Measurements from ENCODE around the gene LRRN4CL.
"Not testable (repeated sequence)": the region's sequence is repeated elsewhere in the genome, so short reads cannot be mapped to it uniquely, and the experiment has no call there.

LRRN4CL gene

DNA sequence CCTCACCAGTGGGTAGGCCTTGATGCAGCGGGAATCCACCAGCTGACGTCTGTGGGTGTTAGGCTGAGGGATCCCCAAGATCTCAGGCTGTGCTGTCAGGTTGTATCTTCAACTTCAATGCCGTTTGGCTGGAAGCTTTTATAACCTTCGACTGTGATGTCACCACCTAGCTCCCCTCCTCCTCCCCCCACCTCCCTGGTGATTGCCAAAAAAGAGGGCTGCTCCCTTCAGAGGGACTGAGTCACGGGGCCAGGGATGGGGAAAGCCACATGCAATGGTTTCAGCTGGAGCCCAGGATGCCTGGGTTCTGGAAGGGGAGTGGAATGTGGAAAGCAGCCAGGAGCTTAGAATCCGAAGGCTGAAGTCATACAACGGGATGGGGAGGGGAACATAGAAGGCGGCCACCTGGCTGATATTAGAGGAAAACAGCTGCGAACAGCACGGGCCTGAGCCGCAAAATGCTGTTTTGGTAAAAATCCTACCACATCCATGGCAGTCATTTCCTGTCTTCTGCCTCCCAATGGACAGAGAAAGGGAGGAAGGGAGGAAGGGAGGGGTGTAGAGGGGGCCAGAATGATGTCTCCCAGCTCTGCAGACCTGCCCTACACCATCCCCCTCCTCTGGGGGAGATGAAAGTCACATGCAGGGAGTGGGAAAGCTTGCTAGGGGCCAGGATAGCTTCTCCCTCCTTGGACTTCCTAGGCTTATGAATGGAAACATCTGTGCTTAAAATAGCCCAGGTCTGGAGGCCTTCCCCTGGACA is at the start of gene LRRN4CL:
Gene LRRN4CL, minus strand, starts transcription at position 110 of the 763 bp plus-strand sequence. CDS start 1,022 bp downstream, outside the sequence.
- no peak for DNase-seq (ENCODE audit: low read depth in 2 of 2, low spot score in 1 of 2)

DNA sequence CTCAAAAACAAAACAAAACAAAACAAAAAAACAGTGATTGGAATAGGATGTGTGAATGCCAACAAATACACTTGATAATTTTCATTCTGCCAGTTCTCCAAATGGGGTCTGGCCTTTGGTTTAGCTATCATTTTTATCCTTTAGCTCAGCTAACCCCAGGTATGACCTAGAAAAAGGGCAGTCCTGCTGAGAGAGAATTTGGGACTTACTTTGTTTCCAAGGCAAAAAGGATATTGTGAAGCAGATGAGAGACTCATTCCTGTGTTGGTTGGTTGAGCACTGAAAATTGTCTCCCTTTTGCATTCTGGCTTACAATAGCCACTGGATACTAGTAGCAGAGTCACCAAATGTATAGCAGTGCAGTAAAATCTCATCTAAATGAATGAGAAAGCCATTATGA is 47.9 kb upstream of the LRRN4CL start:
- DNase-seq (ENCODE audit: low read depth in 2 of 2, low spot score in 1 of 2), result no peak

DNA sequence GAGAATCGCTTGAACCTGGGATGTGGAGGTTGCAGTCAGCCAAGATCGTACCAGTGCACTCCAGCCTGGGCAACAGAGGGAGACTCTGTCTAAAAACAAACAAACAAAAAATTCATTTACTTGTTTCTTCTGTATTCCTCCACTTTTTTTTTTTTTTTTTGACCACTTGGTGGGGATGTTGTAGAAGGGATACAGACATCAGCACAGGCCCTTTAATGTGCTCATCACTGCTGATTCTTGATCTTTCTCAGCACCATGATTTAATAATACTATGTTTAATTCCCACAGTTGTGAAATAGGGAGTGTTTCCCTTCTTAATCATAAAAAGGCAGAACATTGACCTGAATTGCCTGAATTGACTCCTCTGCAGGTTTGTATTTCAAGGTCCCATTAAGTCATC is 43.5 kb upstream of the LRRN4CL start:
- DNase-seq (ENCODE audit: low read depth in 2 of 2, low spot score in 1 of 2), result no peak

DNA sequence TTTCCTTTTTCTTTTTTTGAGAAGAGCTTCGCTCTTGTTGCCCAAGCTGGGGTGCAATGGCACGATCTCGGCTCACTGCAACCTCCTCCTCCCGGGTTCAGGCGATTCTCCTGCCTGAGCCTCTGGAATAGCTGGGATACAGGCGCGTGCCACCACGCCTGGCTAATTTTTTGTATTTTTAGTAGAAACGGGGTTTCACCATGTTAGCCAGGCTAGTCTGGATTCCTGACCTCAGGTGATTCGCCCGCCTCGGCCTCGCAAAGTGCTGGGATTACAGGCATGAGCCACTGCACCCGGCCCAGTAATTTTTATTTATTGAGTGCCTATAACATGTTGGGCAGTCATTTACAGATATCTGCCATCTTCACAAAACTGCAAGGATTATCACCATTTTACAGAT is 40.7 kb upstream of the LRRN4CL start:
- not testable (repeated sequence) for DNase-seq (ENCODE audit: low read depth in 2 of 2, low spot score in 1 of 2)

DNA sequence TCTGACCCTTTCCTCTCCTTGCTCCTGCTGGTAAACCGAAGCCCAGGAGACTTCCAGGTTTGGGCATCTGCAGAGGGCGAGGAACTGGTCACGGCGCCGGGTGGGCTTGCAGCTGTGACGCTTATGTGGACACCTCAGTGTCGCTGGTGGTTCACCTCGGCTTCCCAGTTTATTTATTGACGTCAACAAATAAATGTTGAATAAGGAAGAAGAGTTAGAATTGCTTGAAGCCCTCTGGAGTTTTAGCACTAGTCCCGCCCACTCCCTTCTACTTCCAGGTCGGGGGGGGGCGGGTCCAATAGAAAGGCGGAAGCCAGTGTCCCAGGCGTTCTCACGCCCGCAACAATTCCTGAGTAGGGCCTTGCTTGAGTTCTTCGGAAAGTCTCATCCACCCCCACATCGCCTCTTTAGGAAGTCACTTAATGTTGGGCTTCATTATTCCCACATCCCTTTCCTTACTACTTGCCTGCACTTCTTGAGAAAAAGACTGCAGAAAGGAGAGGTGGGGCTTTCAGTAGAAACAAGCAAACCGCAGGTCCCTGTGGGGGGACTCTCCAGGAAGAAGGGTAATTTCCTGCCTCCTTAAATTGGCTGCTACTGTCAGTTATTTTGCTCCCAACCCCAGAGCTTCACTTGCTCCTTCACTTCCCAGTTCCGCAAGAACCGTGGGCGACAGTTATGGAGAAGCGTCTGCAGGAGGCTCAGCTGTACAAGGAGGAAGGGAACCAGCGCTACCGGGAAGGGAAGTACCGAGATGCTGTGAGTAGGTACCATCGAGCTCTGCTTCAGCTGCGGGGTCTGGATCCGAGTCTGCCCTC is 39.0 kb upstream of the LRRN4CL start, which contains the start of gene TTC9C:
Gene TTC9C, plus strand, starts transcription at position 316 of the 818 bp plus-strand sequence. Its CDS starts 363 bp downstream, at position 679.
- DNase-seq (ENCODE audit: low read depth in 2 of 2, low spot score in 1 of 2), result peak; percentile 60 to 76

DNA sequence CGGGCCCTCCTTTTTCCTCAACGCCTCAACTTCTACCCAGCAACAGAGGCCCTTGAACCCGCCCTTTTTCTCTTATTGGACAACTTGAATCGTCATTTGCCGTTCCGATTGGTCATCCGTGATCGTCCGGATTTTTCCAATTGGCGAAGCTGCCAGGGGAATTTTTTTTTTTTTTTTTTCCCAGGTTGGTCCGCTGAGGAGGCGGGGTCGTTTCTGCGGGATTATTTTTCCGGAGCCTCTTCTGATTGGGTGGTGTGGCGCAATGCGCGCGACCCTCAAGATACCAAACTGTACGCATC is 38.5 kb upstream of the LRRN4CL start:
- DNase-seq (ENCODE audit: low read depth in 2 of 2, low spot score in 1 of 2), result peak; percentile 49 to 63

DNA sequence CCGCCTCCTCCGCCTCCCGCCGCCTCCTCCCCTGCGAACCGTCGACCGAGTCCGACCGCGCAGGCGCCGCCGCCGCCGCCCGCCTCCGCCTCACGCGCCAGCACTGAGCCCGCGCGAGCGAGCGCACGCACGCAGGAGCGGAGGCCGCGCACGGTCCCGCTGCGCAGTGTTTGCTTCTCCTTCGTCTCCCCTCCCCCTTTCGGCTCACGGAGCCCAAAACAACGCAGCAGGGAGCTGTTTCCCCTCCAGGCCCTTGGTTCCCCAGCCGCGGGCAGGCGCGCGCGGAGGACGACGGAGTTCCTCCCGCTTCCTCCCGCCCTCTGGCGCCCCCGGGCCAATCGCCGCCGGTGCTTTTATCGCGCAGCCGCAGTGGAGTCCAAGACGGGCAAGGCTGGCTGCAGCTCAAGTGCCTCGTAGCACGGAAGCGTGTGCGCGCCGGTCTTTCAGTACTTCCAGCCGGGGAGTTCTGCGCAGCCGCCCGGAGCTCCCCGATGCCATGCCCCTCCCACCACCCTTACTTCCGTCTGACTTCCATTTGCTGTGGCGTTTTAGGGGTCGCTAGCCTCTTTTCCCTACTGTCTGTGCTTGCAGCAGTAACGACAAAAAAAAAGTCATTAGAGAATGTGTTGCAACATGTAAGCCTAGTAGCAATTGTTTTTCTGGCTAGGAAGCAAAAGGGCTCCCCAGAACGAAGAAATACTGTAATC is 38.0 kb upstream of the LRRN4CL start, which contains the start of gene HNRNPUL2:
Gene HNRNPUL2, minus strand, starts transcription at position 293 of the 707 bp plus-strand sequence. CDS start 301 bp downstream, outside the sequence.
- peak; percentile 93 to 97 for DNase-seq (ENCODE audit: low read depth in 2 of 2, low spot score in 1 of 2)

DNA sequence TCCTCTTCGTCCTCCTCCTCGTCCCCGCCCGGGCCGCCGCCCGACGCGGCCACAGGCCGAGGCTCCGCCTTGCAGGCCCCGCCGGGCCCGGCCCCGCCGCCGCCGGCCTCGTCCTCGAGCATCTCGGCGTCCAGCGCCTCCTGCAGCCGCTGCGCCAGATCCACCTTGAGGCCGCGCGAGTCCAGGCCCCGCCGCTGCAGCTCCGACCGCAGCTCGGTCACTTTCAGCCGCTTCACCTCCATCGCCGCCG is 37.5 kb upstream of the LRRN4CL start:
- no peak for DNase-seq (ENCODE audit: low read depth in 2 of 2, low spot score in 1 of 2)

DNA sequence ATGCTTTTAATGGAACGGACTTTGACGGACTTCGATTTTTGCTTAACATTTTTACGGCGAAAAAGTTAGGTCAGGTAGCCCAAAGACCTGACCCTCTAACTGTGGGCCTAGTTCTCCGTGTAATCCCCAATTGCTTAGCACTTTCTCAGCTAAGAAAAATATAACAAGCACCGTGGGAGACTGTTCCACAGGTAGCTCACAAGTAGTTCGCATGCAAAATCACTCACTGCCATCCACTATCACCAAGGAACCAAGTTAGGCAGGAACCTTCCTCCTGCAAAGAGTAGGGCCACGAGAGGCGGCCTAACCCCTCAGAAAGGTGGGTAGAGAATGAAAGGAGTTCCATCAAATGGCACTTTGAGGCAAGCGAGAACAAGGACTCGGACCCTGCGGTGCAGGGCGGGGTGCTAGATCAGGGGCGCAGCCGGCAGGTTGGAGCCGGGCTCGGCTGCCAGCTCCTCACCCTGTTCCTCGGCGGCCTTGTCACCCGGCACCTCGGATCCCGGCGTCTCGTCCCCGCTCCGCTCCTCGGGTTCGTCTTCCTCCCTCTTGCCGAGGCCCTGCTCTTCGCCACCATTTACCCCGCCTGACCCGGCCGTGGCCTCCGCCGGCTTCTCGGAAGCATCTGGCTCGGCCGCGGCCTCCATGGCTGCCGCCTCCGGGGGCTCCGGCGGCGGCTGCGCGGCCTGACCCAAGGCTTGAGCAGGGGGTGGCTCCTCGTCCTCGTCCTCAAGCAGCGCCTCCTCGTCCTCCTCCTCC is 37.0 kb upstream of the LRRN4CL start:
- DNase-seq (ENCODE audit: low read depth in 2 of 2, low spot score in 1 of 2), result no peak

DNA sequence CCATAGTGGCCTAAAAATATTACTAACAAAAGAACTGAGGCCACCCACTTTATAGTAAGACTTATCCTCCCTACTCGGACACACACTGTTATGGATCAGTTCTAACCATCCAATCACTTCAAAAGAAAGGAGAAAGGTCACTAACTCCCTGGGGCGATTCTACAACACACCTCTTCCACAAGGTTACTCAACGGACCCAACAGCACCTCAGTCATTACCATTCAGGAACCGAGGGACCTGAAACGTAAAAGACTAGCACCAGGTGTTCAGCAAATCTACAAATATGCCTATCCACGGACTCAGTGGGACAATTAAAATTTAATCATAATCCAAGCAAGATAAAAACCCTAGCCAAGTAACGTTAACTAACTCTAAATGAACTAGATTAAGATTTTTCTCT is 36.3 kb upstream of the LRRN4CL start:
- DNase-seq (ENCODE audit: low read depth in 2 of 2, low spot score in 1 of 2), result no peak

DNA sequence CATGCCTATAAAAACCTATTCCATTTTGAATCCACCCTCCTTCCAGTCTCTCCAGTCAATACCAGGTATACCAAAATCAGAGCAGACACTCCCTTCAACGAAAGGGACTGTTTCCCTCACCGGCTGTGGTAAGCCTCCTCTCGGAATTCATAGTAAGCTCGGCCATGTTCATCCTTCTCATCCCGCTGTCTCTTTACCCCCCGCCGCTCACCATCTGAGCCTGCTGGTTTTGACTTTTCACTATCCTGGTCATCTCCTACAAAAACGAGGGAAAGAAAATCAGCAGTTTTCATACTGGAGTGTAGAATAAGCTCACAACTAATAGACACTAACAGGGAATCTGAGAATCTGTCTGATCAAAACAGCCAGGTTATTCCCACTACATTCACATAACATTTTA is 34.8 kb upstream of the LRRN4CL start:
- no peak for DNase-seq (ENCODE audit: low read depth in 2 of 2, low spot score in 1 of 2)

DNA sequence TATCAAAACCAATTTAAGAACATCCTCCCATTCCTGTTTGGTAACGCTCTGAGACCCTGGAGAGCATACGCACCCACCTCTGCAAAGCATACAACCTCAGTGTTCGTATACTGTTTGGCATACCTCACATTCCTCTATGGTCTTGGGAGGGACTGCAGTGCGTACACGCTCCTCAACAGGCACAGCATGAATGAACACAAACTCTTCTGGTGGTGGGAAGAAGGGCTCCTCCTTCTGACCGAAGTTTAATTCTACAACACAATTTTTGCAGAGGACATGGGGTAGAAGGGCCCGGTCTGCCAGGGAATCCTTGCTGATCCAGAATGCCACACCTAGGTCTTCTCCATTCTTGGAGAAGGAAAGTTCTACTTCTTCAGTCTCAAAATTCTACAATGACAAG is 32.7 kb upstream of the LRRN4CL start:
- no peak for DNase-seq (ENCODE audit: low read depth in 2 of 2, low spot score in 1 of 2)

DNA sequence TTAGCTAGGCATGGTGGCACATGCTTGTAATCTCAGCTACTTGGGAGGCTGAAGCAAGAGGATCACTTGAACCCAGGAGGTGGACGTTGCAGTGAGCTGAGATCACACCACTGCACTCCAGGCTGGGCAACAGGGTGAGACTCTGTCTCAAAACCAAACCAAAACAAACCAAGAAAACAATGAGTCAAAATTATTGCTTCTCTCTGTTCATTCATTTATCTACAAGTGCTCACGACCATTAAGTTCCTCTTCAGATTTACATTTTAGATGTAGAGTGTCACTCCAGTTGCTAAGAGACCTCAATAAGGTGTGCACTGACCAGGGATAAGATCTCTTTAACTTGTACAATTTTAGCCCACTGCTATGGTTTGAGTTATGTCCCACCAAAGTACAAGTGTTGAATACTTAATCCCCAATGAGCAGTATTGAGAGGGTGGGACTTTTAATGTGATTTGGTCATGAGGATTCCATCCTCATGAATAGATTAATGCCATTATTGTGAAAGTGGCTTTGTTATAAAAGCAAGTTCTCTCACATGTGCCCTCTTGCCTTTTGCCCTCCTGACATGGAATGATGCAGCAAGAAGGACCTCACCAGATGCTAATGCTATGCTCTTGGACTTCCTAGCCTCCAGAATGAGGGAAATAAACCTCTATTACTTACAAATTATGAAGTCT is 30.1 kb upstream of the LRRN4CL start:
- DNase-seq (ENCODE audit: low read depth in 2 of 2, low spot score in 1 of 2), result no peak

DNA sequence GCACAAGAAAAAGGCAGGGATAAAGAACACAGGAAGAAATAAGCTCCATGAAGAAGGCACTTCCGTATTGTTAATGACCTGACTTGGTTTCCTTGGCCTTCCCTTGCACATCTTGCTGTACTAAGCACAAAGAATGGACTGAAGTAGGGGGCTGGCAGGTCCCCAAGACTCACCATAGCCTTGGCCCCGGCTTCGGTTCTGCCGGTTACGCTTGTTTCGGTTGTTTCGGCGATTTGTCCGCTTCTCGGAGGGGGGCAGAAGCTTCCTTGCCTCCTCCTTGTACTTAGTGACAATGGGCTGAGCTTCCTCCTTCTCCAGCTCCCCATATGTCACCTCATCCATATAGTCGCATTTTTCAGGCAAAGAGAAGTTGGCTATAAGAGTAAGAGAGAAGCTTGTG is 27.5 kb upstream of the LRRN4CL start:
- no peak for DNase-seq (ENCODE audit: low read depth in 2 of 2, low spot score in 1 of 2)

DNA sequence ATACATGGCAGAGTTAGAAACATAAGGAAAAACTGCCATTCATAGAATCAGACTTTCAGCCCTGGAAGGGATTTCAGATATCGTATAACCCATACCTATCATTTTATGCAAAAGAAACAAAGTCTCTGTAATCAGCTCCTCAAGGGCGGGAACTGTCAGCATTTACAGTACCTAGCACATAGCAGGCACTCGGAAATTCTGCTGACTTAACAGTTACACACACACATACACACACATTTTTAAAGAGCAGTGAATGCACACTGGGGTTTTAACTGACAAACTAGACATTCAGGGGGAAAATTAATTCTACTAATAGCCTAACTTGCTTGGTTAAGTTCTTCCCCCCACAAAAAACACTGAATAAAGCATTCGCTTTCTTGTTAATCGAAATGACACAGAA is 26.9 kb upstream of the LRRN4CL start:
- DNase-seq (ENCODE audit: low read depth in 2 of 2, low spot score in 1 of 2), result no peak

DNA sequence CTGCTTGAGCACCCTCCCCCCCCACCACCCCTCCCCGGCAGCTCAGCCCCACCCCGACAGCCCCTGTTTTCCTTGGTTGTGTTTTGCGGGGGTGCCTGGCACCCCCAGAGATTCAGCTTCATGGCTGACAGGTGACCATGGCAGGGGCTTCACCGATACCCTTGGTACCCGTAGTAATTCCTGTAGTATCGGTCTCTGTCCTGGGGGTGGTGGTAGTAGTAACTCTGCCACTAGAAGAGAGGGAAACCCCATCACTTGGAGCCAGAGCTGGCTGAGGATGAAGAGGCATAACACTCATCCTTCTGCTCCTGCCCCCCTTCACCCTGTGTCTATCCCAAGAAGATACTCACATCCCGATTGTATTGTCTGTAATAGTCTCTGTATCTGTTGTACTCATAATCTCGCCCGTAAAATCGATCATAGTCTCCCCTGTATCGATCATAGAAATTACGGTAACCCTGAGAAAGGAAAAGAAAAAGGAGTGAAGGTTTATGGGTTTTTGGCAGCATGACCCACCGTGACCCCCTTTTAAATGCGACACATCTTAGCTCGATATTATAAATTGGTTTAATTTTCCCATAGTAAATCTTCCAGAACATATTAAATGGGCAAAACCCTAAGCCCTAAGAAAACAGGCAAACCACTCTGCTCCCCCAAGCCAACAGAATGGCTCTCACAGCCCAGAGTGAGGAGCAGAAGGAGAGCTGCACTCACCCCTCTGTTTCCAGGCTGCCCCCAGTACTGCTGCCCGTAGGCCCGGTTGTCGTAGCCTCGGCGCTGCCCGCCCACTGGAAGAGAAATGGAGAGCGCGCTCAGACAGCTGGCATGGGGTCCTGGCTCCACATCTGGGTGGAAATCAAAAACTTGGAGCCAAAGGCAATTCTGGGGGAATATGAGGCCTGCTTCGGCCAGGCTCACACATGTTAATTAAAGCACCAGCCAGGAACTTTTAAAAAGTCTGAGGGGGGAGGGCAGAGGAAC is 26.1 kb upstream of the LRRN4CL start:
- DNase-seq (ENCODE audit: low read depth in 2 of 2, low spot score in 1 of 2), result no peak

DNA sequence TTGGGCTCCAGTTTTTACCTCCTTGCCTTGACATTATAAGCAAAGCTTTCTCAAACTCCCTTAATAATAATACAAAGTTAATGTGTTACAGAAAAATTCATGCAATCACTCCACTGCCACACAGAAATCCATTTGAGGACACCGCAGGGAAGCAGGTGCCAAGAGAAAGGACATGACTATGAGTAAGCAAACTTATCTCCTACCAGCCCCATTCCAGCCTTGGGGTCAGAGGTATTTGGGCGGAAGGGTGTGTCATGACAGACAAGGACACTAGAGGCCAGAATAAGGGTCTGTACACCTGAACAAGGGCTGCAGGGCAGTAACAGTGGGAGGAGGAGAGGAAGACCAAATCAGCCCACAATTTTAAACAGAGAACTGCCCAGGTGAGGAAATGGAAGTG is 24.0 kb upstream of the LRRN4CL start:
- no peak for DNase-seq (ENCODE audit: low read depth in 2 of 2, low spot score in 1 of 2)

DNA sequence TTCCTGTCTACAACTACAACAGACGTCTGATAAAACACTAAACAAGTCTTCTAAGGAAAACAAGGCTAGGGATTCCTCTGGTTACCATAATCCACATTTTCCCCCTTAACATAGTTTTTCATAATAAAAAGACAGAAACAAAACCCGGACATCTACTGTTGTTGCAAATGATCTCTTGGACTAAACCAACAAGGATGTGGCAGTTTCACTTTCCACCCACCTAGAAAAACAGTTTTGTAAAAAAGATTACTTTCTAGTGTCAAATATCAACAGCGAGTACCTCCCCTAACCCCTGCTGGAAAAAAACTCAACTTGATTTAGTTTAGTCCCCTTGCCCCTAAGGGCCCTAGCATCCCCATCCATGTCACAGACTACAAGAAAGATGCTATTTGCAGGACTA is 23.5 kb upstream of the LRRN4CL start:
- DNase-seq (ENCODE audit: low read depth in 2 of 2, low spot score in 1 of 2), result no peak

DNA sequence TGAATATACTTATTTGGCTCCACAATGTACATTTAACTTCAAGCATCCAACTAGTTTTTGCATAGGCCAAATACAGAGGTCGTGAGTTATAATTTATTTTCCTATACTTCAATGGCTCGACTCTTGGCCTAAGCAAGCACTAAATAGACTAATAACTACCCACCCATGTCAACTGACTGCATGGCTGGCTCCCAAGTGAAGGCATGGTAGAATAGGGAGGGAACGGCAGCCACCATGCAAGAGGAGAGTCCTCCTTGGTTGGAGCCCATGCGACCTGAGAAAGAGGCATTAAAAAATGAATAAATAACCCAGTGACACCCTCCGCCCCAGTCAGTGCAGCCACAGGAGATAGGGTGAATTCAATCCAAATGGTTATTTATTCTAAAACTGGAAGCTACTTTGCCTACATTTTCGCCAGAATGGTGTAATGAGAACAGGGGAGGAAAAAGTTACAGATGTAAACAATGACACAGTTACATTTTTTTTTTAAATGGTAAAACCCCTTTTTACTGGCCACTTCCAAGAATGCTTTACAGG is 23.0 kb upstream of the LRRN4CL start:
- no peak for DNase-seq (ENCODE audit: low read depth in 2 of 2, low spot score in 1 of 2)

Data from stimulated activated CD8-positive, alpha-beta memory T cell treated with anti-CD3 and anti-CD28 coated beads, Interleukin-4, amount 100 ng/mL, for 1 hour (primary cell).